NAMALWA (cell line): Measurements from ENCODE around the gene ATP2C2.

Experiments used
- DNase-seq: peaks from one replicate; pipeline ENCODE4 v3.0.0-alpha.2; 2015; ENCODE audit warnings: low spot score

Gene ATP2C2

GRCh38 chr16:84451781-84452180 lies 83.4 kb downstream of the ATP2C2 start:
- DNase-seq = no peak

- DNase-seq = no peak
These were observed 84.9 kb downstream of the ATP2C2 start for GRCh38 chr16:84453061-84453752.

GRCh38 chr16:84454611-84455010 lies 86.3 kb downstream of the ATP2C2 start:
- no peak for DNase-seq

- no peak for DNase-seq
These were observed 86.7 kb downstream of the ATP2C2 start for GRCh38 chr16:84455031-84455430.

- DNase-seq = no peak
These were observed 90.5 kb downstream of the ATP2C2 start for GRCh38 chr16:84458606-84459532.

GRCh38 chr16:84459533-84459894 lies 91.2 kb downstream of the ATP2C2 start:
- no peak for DNase-seq

- DNase-seq = no peak
These were observed 91.6 kb downstream of the ATP2C2 start for GRCh38 chr16:84459941-84460405.

GRCh38 chr16:84460406-84461028 lies 92.2 kb downstream of the ATP2C2 start:
- DNase-seq = no peak

GRCh38 chr16:84461029-84461412 lies 92.7 kb downstream of the ATP2C2 start:
- DNase-seq = no peak

GRCh38 chr16:84461413-84462295 lies 93.3 kb downstream of the ATP2C2 start:
- DNase-seq = no peak

- no peak for DNase-seq
These were observed 94.2 kb downstream of the ATP2C2 start for GRCh38 chr16:84462296-84463210.

GRCh38 chr16:84463221-84463620 lies 94.9 kb downstream of the ATP2C2 start:
- DNase-seq = no peak

- DNase-seq = no peak
These were observed 95.8 kb downstream of the ATP2C2 start for GRCh38 chr16:84464116-84464515.

GRCh38 chr16:84465154-84465553 lies 96.8 kb downstream of the ATP2C2 start:
- no peak for DNase-seq

- DNase-seq = no peak
These were observed 98.4 kb downstream of the ATP2C2 start for GRCh38 chr16:84466692-84467091.

- no peak for DNase-seq
These were observed 98.9 kb downstream of the ATP2C2 start for GRCh38 chr16:84467256-84467655.

GRCh38 chr16:84467709-84468108 lies 99.4 kb downstream of the ATP2C2 start:
- no peak for DNase-seq

GRCh38 chr16:84471316-84471715 lies 103.0 kb downstream of the ATP2C2 start:
- no peak for DNase-seq

GRCh38 chr16:84471966-84472365 lies 103.6 kb downstream of the ATP2C2 start:
- no peak for DNase-seq

GRCh38 chr16:84475643-84476240 lies 107.4 kb downstream of the ATP2C2 start:
- DNase-seq = no peak
